ENCODE measurements around the gene ZNF835. TPM values are rescaled to one million over a fixed set of nuclear protein-coding genes. Genes with fewer than 3 reads are reported as not detected.

The ZNF835 gene
- total RNA-seq, 4 donors from 2014 or later = 1.7 to 9.4 (median 3.0) TPM

DNA sequence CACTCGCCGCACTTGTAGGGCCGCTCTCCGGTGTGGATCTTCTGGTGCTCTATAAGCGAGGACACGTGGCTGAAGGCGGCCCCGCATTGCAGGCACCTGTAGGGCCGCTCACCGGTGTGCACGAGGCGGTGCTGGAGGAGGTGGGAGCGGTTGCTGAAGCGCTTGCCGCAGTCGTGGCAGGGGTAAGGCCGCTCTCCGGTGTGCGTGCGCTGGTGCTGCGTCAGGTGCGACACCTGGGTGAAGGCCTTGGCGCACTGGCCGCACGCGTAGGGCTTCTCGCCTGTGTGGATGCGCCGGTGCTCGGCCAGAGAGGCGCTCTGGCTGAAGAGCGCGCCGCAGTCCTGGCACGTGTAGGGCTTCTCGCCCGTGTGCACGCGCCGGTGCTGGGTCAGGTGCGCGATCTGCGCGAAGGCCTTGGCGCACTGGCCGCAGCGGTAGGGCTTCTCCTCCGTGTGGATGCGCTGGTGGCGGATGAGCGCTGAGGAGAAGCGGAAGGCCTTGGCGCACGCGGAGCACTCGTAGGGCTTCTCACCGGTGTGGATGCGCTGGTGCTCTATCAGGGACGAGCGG is 7.5 kb downstream of the ZNF835 start:
- TF ChIP-seq, protein P1, sequence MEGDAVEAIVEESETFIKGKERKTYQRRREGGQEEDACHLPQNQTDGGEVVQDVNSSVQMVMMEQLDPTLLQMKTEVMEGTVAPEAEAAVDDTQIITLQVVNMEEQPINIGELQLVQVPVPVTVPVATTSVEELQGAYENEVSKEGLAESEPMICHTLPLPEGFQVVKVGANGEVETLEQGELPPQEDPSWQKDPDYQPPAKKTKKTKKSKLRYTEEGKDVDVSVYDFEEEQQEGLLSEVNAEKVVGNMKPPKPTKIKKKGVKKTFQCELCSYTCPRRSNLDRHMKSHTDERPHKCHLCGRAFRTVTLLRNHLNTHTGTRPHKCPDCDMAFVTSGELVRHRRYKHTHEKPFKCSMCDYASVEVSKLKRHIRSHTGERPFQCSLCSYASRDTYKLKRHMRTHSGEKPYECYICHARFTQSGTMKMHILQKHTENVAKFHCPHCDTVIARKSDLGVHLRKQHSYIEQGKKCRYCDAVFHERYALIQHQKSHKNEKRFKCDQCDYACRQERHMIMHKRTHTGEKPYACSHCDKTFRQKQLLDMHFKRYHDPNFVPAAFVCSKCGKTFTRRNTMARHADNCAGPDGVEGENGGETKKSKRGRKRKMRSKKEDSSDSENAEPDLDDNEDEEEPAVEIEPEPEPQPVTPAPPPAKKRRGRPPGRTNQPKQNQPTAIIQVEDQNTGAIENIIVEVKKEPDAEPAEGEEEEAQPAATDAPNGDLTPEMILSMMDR (IDR thresholded peaks at IDR 0.05; ENCODE audit: low read depth) = no peak

DNA sequence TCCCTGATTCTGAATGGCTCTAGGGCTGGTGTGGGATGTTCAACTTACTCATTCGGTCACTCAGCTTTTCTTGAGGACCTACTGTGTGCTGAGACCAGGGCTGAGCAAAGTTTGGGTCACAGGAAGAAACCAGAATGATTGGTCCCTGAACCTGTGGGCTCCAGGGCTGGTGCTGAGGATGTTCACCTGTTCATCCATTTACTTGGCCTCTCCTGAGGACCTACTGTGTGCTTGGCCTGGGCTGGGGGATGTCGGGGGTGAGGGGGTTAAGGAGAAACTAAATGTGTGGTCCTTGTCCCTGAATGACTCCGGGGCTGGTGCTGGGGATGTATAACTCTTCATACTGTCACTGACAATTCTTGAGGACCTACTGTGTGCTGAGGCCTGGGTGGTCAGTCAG is 10.3 kb downstream of the ZNF835 start:
- TF ChIP-seq, protein P1 (IDR thresholded peaks at IDR 0.05; ENCODE audit: low read depth) = no peak

DNA sequence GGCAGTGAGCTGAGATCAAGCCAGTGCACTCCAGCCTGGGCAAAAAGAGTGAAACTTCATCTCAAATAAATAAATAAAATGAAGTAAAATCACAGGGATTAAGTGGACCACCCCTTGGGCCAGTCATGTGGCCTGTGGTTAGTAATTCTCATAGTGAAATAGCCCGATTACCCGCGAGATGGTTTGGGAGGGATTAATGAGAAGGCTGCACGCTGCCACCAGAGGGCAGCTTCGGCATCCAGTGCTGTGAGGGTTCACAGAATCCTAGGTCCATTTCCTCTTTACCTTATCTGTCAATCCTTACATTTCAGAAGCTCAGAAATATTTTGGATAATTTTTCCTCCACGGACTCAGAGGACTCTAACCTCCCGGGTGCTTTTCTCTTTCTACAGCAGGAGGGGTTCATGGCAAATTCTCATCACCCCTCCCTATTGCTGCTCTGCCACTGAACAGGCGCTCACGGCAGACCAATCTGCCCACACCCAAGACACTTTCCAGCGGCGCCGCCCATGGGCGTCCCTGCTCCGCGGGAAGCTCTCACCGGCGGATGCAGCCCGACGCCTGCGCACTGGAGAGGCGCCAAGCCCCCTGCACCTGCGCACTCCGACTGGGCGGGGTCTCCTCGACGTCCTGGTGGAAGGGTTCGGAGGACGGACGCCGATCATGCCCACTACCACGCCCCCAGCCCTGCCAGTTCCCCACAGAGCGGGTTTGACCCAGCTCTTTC is 11.0 kb downstream of the ZNF835 start:
- TF ChIP-seq, protein P1 (IDR thresholded peaks at IDR 0.05; ENCODE audit: low read depth) = no peak

DNA sequence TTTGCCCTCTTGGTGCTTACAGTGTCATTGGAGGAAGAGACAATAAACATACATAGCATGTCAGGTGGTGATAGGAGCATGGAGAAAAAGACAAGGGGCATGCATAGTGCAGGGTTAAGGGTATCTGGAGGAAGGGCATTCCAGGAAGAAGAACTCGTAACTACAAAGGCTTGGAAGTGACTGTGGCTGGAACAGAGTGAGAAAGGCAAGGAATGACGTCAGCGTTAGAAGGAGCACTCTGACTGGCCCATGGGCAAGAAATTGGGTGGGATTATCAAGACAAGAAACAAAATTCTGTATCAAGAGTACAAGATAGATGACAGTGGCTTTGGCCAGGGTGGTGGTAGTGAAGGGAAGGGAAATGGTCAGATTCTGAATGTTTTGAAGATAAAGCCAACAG is 17.4 kb downstream of the ZNF835 start:
- TF ChIP-seq, protein P1 (IDR thresholded peaks at IDR 0.05; ENCODE audit: low read depth) = no peak

- TF ChIP-seq, protein P1 (IDR thresholded peaks at IDR 0.05; ENCODE audit: low read depth) = no peak
Measured at GRCh38 chr19:56643460-56643955, 28.0 kb downstream of the ZNF835 start.

GRCh38 chr19:56642711-56643459 is 28.7 kb downstream of the ZNF835 start, which contains the start of gene SMIM17:
SMIM17 (plus strand) TSS chr19:56643159; CDS start chr19:56645668, 2,509 bp downstream.
- TF ChIP-seq, protein P1 (IDR thresholded peaks at IDR 0.05; ENCODE audit: low read depth) = no peak

GRCh38 chr19:56639217-56639616 is 32.3 kb downstream of the ZNF835 start:
- TF ChIP-seq, protein P1 (IDR thresholded peaks at IDR 0.05; ENCODE audit: low read depth) = no peak
